ENCODE measurements around the gene GJD4. TPM values are rescaled to one million over a fixed set of nuclear protein-coding genes. Genes with fewer than 3 reads are reported as not detected.

Gene GJD4
- polyA plus RNA-seq, 2 of the 4 experiments (the other 2 are of a cell fraction) = not detected

DNA sequence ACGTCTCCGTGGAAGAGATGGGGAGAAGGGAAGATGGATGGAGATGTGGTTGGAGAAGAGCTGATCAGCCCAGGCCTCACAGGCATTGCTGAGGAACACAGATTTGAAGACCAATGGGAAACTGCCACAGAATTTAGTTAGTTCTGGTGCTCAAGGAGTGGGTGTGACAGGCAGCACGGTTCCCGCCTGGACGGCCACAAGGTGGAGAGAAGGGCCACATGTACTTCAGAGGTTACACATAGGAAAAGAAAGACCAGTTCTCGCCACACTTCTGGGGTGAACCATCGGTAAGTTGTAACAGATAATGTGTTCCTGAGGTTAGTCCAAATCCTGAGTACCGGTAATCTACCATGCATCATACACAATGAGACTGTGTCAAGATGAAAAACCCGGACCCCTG lies 29.5 kb upstream of the GJD4 start:
- no peaks in the 10 kb centered on the region for H3K4me1 ChIP-seq
- CTCF ChIA-PET = interaction anchor here (0.6 to 3.7 kb wide), 3 partner anchors 9 to 749 kb away, joined by 4 to 19 read pairs (median 9); no protein-coding TSS in a partner anchor
- H3K9me3 ChIP-seq = no peaks in the 10 kb centered on the region
- DNase-seq (ENCODE audit: low read depth in 1 of 2, low spot score in 1 of 2) = no peak
- no peak for ATAC-seq
- no peak for FAIRE-seq
- H3K4me3 ChIP-seq = no peak overlapping the region
- no peak overlapping the region for H3K27ac ChIP-seq
- POLR2A ChIA-PET = no interaction called here
- TF ChIP-seq JUNB (IDR thresholded peaks at IDR 0.05) (no peak), FOXS1 (CRISPR knock-in tag; IDR thresholded peaks at IDR 0.05) (no peak), CHD4 (IDR thresholded peaks at IDR 0.05; ENCODE audit: borderline replicate concordance) (no peak), RAD21 (conservative IDR thresholded peaks at IDR 0.05 in 1 of 2, IDR thresholded peaks at IDR 0.05 in 1 of 2) (no peak), FOSL2 (IDR thresholded peaks at IDR 0.05) (no peak), FOSL2 (CRISPR knock-in tag; IDR thresholded peaks at IDR 0.05) (no peak), JUN (IDR thresholded peaks at IDR 0.05) (no peak), HDAC2 (IDR thresholded peaks at IDR 0.05) (no peak), MAZ (IDR thresholded peaks at IDR 0.05; ENCODE audit: borderline replicate concordance, low read depth, low read length) (no peak)
- TF ChIP-seq, protein P1, sequence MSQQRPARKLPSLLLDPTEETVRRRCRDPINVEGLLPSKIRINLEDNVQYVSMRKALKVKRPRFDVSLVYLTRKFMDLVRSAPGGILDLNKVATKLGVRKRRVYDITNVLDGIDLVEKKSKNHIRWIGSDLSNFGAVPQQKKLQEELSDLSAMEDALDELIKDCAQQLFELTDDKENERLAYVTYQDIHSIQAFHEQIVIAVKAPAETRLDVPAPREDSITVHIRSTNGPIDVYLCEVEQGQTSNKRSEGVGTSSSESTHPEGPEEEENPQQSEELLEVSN (IDR thresholded peaks at IDR 0.05; ENCODE audit: borderline replicate concordance, low read depth) = no peak
- 93% methylated on average over 9 of the region's 9 CpGs for WGBS (ENCODE audit: missing lambda C conversion rate)
- no peak overlapping the region for H3K4me2 ChIP-seq

DNA sequence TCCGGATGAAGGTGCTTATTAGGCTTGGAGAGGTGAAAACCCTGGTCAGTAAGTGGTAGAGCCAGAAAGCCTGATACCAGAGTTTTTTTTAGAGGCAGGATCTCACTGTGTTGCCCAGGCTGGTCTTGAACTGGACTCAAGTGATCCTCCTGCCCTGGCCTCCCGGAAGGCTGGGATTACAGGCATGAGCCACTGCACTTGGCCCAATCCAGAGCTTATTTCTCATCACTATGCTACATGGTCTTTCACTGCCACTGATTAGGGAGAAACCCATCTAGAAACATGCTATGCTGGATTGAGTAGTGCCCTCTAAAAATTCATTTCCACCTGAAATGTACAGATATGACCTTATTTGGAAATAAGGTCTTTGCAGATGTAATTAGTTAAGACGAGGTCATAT lies 28.4 kb upstream of the GJD4 start:
- H3K4me2 ChIP-seq = no peak overlapping the region
- WGBS (ENCODE audit: missing lambda C conversion rate) = 95% methylated on average over 3 of the region's 3 CpGs
- TF ChIP-seq ZNF302 (CRISPR knock-in tag; IDR thresholded peaks at IDR 0.05) (no peak), USF2 (IDR thresholded peaks at IDR 0.05) (no peak), HOXA7 (CRISPR knock-in tag; IDR thresholded peaks at IDR 0.05) (no peak), HOXB5 (CRISPR knock-in tag; IDR thresholded peaks at IDR 0.05) (no peak), EP300 (IDR thresholded peaks at IDR 0.05) (no peak)
- ChIA-PET CTCF (no interaction called here), POLR2A (no interaction called here)
- ATAC-seq (no peak), FAIRE-seq (no peak), DNase-seq (ENCODE audit: low read depth in 1 of 2, low spot score in 1 of 2) (no peak)
- H3K27ac ChIP-seq = no peak overlapping the region
- no peaks in the 10 kb centered on the region for H3K4me1 ChIP-seq
- H3K9me3 ChIP-seq = no peaks in the 10 kb centered on the region
- H3K4me3 ChIP-seq = no peak overlapping the region

- DNase-seq (ENCODE audit: low read depth in 1 of 2, low spot score in 1 of 2) (no peak), ATAC-seq (no peak), FAIRE-seq (no peak)
- 86% methylated on average over 7 of the region's 7 CpGs for WGBS (ENCODE audit: missing lambda C conversion rate)
- Histone ChIP-seq H3K4me2 (no peak overlapping the region), H3K9me3 (no peaks in the 10 kb centered on the region), H3K27ac (no peak overlapping the region), H3K4me1 (no peaks in the 10 kb centered on the region), H3K4me3 (no peak overlapping the region)
- TF ChIP-seq NFE2L2 (conservative IDR thresholded peaks at IDR 0.05; ENCODE audit: low read length) = no peak
- TF ChIP-seq, protein P2, sequence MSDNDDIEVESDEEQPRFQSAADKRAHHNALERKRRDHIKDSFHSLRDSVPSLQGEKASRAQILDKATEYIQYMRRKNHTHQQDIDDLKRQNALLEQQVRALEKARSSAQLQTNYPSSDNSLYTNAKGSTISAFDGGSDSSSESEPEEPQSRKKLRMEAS (IDR thresholded peaks at IDR 0.05) = no peak
- TF ChIP-seq ZSCAN20 (CRISPR knock-in tag; IDR thresholded peaks at IDR 0.05) = no peak
- no peak for TF ChIP-seq CEBPB (IDR thresholded peaks at IDR 0.05)
- TF ChIP-seq SMC3 (IDR thresholded peaks at IDR 0.05) = no peak
- TF ChIP-seq BCL3 (IDR thresholded peaks at IDR 0.05) = no peak
- no peak for TF ChIP-seq RFX5 (IDR thresholded peaks at IDR 0.05)
- no peak for TF ChIP-seq CBX8 (IDR thresholded peaks at IDR 0.05)
- no peak for TF ChIP-seq FOSB (CRISPR knock-in tag; IDR thresholded peaks at IDR 0.05)
- POLR2A ChIA-PET = no interaction called here
- CTCF ChIA-PET = interaction anchor here (1.3 kb wide), 1 partner anchor 15 kb away, joined by 6 read pairs; no protein-coding TSS in a partner anchor
Observed at GRCh38 chr10:35577926-35578617, 27.1 kb upstream of the GJD4 start.
